ENCODE data around the gene ROGDI. TPM values are rescaled to one million over a fixed set of nuclear protein-coding genes. Genes with fewer than 3 reads are reported as not detected.

Gene ROGDI
- total and polyA plus RNA-seq, 8 donors: 12.3 to 63.0 (median 13.7) TPM

GRCh38 chr16:4783951-4784336 lies 18.5 kb downstream of the ROGDI start:
- no peaks in the 10 kb centered on the region for H3K27me3 ChIP-seq
- WGBS, 2 donors: 70 to 71% methylated on average over 16 of the region's 16 CpGs
- ATAC-seq (no peak), DNase-seq (no peak), FAIRE-seq (no peak)
- no peak overlapping the region for H3K4me3 ChIP-seq
- peaks cover 3 to 8% (median 5%) of the 10 kb centered on the region in 3 donors for H3K4me1 ChIP-seq
- H3K36me3 ChIP-seq: no peaks in the 10 kb centered on the region
- H3K9me3 ChIP-seq: no peaks in the 10 kb centered on the region
- intact Hi-C loops (cut with DNase I): no loop called here
- H3K27ac ChIP-seq: no peak overlapping the region
- no peak for TF ChIP-seq CTCF (IDR thresholded peaks at IDR 0.05)

- WGBS, 2 donors: 85 to 86% methylated on average over 23 to 25 of the region's 25 CpGs
- FAIRE-seq: no peak
- DNase-seq: peak in 1 of 6 donors; percentile 63
- H3K9me3 ChIP-seq: no peaks in the 10 kb centered on the region
- H3K27me3 ChIP-seq: no peaks in the 10 kb centered on the region
- no peak overlapping the region for H3K4me3 ChIP-seq
- H3K27ac ChIP-seq: no peak overlapping the region
- peaks cover 2 to 4% (median 3%) of the 10 kb centered on the region in 3 donors for H3K4me1 ChIP-seq
- ATAC-seq: no peak
- no peaks in the 10 kb centered on the region for H3K36me3 ChIP-seq
- intact Hi-C loops (cut with DNase I): no loop called here
- no peak for TF ChIP-seq CTCF (IDR thresholded peaks at IDR 0.05)
Measured at GRCh38 chr16:4783251-4783950, 19.0 kb downstream of the ROGDI start.

- no peaks in the 10 kb centered on the region for H3K4me1 ChIP-seq
- DNase-seq (no peak), FAIRE-seq (no peak), ATAC-seq (no peak)
- no peak for TF ChIP-seq CTCF (IDR thresholded peaks at IDR 0.05)
- no peak overlapping the region for H3K27ac ChIP-seq
- no peaks in the 10 kb centered on the region for H3K9me3 ChIP-seq
- H3K4me3 ChIP-seq: no peak overlapping the region
- no peaks in the 10 kb centered on the region for H3K36me3 ChIP-seq
- WGBS, 2 donors: 84 to 95% methylated on average over 4 of the region's 4 CpGs
- intact Hi-C loops (cut with DNase I): no loop called here
- H3K27me3 ChIP-seq: no peaks in the 10 kb centered on the region
Measured at GRCh38 chr16:4780235-4780634, 22.2 kb downstream of the ROGDI start.

- no peak overlapping the region for H3K27ac ChIP-seq
- no peak for TF ChIP-seq CTCF (IDR thresholded peaks at IDR 0.05)
- DNase-seq (no peak), ATAC-seq (no peak), FAIRE-seq (no peak)
- H3K27me3 ChIP-seq: no peaks in the 10 kb centered on the region
- intact Hi-C loops (cut with DNase I): no loop called here
- no peaks in the 10 kb centered on the region for H3K4me1 ChIP-seq
- no peaks in the 10 kb centered on the region for H3K9me3 ChIP-seq
- WGBS, 2 donors: 75 to 82% methylated on average over 5 of the region's 5 CpGs
- H3K36me3 ChIP-seq: no peaks in the 10 kb centered on the region
- no peak overlapping the region for H3K4me3 ChIP-seq
Measured at GRCh38 chr16:4778050-4778392, 24.4 kb downstream of the ROGDI start.

GRCh38 chr16:4777339-4778049 lies 24.9 kb downstream of the ROGDI start:
- Histone ChIP-seq H3K27me3 (no peaks in the 10 kb centered on the region), H3K4me1 (no peaks in the 10 kb centered on the region), H3K4me3 (no peak overlapping the region), H3K27ac (no peak overlapping the region), H3K36me3 (no peaks in the 10 kb centered on the region), H3K9me3 (no peaks in the 10 kb centered on the region)
- no peak for FAIRE-seq
- no peak for ATAC-seq
- no peak for TF ChIP-seq CTCF (IDR thresholded peaks at IDR 0.05)
- intact Hi-C loops (cut with DNase I): no loop called here
- DNase-seq: no peak
- WGBS, 2 donors: 71 to 79% methylated on average over 17 of the region's 17 CpGs

All from pancreas (tissue), 10 donors.